GM13977 (cell line): ENCODE data around the gene LRMDA.

Source experiments
- DNase-seq: peaks from one replicate; pipeline ENCODE4 v3.0.0; 2012; ENCODE audit warnings: low spot score
- in situ Hi-C: fragments of 300-500 bp; cut with MboI; formaldehyde crosslinking; loops from one replicate; pipeline ENCODE4 v1.12.0; 2022; ENCODE audit warnings: low sequenced_read_pairs, low pct_unique_long_range_greater_than_20kb, mixed read lengths, inconsistent platforms; ENCODE audit not compliant: unreplicated experiment
- TF ChIP-seq, protein P1 (sequence below): IDR thresholded peaks from 2 replicates; pipeline ENCODE4 v1.5.1; 2012; ENCODE audit warnings: mild to moderate bottlenecking, control low read depth; ENCODE audit not compliant: insufficient read depth; ENCODE audit errors: extremely low read depth, missing control alignments

The LRMDA gene

DNA sequence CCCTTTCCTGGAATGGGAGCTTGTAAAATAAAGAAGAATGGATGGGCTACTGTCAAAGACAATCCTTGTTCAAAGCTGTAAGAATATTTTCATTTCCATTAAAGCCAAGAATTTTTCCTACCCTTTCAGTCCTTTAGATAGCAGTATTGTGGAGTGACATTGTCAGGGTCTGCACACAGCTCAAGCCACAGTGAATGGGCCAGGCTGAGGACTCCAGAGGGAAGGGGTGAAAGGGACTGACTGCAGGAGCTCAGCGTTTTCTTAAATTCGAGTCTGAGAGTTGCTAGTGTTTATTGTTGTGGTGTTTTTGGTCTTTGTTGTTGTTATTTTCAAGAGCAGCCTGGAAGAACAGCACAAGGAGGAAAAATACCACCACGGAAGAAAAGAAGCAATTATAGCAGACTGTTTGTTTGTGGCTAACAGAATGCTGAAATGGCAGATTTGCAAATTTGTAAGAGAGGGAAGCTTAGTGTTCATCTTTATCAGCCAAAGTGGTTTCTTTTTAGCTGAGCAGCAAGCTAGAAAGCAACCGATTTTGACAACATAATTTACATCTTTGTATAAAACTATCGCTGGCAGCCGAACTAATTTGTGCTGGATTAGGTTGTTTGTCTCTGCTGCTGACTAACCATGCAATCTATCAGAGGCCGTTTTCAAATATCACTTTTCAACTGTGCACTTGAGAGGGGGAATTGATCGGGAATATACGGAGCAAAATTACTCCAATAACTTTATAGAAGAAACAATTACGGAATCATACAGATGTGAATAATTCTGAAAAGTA lies 192.1 kb downstream of the LRMDA start:
- in situ Hi-C loops: no loop called here
- TF ChIP-seq, protein P1, sequence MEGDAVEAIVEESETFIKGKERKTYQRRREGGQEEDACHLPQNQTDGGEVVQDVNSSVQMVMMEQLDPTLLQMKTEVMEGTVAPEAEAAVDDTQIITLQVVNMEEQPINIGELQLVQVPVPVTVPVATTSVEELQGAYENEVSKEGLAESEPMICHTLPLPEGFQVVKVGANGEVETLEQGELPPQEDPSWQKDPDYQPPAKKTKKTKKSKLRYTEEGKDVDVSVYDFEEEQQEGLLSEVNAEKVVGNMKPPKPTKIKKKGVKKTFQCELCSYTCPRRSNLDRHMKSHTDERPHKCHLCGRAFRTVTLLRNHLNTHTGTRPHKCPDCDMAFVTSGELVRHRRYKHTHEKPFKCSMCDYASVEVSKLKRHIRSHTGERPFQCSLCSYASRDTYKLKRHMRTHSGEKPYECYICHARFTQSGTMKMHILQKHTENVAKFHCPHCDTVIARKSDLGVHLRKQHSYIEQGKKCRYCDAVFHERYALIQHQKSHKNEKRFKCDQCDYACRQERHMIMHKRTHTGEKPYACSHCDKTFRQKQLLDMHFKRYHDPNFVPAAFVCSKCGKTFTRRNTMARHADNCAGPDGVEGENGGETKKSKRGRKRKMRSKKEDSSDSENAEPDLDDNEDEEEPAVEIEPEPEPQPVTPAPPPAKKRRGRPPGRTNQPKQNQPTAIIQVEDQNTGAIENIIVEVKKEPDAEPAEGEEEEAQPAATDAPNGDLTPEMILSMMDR: no peak
- DNase-seq: no peak

DNA sequence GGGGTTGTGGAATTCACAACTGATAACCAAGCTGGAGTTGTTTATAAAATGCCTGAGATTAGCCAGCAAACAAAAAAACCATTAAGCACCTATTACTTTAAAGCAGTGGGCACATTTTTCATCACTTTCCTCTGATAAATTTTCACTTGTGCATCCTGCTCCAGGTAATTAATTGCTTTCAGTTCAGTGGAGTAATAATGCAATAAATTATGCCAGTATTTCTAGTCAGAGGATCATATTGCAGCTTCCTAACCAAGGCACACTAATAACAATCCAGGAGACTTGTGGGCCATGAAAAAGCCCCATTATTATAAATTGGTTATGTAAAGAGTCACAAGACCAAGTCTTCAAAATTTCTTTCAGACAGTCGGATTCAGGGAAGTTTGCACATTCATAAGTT lies 193.2 kb downstream of the LRMDA start:
- DNase-seq: no peak
- in situ Hi-C loops: no loop called here
- TF ChIP-seq, protein P1: no peak

DNA sequence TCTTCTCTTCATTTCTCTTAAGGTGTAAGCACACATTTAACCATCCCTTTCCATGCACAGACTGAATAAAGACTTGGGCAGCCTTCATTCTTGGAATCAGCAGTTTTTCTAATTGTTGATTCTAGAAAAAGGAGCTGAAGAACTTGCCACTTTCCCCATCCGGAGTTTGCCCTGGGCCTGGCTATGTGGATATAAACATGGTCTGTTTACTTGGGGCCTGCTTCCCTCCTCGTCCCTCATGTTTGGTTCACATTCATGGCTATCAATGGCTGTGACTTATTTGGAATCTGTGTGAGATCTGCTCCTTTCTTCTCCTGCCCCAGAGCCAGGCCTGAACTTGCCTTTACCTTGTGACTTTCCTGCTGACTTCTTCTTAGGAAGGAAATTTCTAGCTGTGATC lies 199.3 kb downstream of the LRMDA start:
- no peak for DNase-seq
- TF ChIP-seq, protein P1: no peak
- in situ Hi-C loops: no loop called here

DNA sequence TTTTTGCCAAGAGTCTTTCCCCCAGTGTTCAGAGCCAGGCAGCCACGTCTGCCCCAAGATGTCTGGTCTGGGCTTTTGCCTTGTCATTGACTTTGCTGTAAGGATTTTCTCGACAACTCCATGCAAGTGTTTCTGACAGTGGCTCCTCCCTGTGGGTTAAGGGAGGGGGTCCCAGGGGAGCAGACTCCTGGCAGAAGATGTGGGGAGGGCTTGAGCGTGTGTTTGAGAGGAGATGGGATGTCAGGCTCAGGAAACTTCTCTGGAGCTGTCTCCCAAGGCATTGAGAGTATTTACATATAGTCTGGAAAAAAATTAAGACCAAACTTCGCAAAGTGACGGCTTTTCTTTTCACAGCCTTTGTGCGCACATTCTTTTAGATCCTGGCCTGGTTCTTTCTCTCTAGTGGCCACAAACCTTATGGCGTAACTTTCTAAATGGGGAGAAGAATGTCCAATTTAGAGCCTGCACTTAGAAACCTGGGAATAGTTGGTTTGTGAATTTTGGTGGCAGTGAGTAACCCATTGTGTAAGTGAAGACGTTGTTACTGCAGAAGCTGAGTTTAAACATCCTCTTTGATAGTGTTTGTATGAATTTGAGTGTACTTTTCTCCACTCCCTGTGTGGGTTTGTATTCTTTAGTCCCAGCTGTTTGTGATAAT lies 201.5 kb downstream of the LRMDA start:
- DNase-seq: no peak
- in situ Hi-C loops: no loop called here
- TF ChIP-seq, protein P1: no peak

DNA sequence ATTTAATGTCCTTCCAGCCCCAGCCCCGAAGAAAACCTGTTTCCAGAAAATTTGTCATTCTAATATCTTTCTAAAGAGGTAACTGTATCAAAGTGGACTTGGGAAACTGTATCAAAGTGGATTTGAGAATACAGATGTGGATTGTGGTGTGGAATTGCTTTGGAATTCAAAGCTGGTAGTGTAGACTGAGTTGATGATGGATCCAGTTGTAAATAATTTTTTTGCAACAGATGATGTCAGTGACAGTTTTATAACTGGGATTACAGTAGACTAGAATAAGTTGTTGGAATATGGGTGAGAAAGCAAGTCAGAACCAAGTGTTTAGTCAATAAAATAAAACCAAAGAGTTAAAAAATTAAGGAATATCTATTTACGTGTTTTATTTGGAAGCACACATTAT lies 202.1 kb downstream of the LRMDA start:
- DNase-seq: no peak
- TF ChIP-seq, protein P1: no peak
- in situ Hi-C loops: no loop called here

DNA sequence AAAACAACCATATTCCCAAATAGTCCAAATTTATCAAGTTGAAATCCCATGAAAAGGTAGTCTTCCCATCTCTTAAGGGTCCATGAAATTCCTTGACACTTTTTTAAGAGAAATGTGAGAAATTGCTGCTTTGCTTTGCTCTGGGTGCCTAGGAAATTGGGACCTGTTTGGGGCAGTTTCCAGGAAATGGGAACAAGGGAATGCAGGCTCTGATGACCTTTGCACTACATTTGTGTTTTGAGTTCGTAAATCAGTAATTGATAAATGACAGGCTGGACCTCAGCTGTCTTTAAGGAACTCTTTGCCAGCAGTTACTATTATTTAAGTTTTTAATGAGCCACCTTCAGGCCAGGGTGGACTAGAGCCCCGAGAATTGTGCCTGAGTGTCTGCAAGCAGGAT lies 203.5 kb downstream of the LRMDA start:
- in situ Hi-C loops: no loop called here
- TF ChIP-seq, protein P1: no peak
- no peak for DNase-seq
